B cell (primary cell): ENCODE results near the gene MYO1E. TPM values are rescaled to one million over a fixed set of nuclear protein-coding genes. Genes with fewer than 3 reads are reported as not detected.

ENCODE experiments used
- ATAC-seq: fragments of 200-7000 bp; cut with Tn5 transposase; one replicate; pipeline ENCODE4 v1.10.0; 2021; ENCODE audit warnings: low read depth, mild to moderate bottlenecking, moderate number of reproducible peaks, moderate library complexity
- CTCF ChIA-PET: fragments of 350-600 bp; sonication (Branson Sonifier 250); formaldehyde crosslinking; loops from one replicate; lab custom pipeline; 2021; ENCODE audit warnings: antibody characterized with exemption, inconsistent platforms; lab: Charles Lee
- POLR2A ChIA-PET: fragments of 350-600 bp; sonication (Branson Sonifier 250); formaldehyde crosslinking; loops from one replicate; lab custom pipeline; 2021; ENCODE audit warnings: antibody characterized with exemption; lab: Charles Lee
- DNase-seq: peaks from one replicate; pipeline ENCODE4 v3.0.0; 2013
- H2AFZ ChIP-seq: 2 replicates; pipeline ENCODE4 v1.6.1; 2012; ENCODE audit warnings: mild to moderate bottlenecking, low read depth, low read length; ENCODE audit not compliant: insufficient read depth, poor library complexity, severe bottlenecking
- H3K27ac ChIP-seq, 2 donors: 1 replicate in 1 of 2; 2 replicates in 1 of 2; pipeline ENCODE4 v1.5.1; 2012 to 2013; ENCODE audit warnings: low read length in 2 of 2, mild to moderate bottlenecking in 2 of 2, moderate library complexity in 1 of 2
- H3K27me3 ChIP-seq, 4 experiments: fragments of 200-600 bp in 1 of 4; sonication (generic) in 1 of 4; replicated peaks in 1 of 4; 1 replicate in 2 of 4; 2 replicates in 2 of 4; pipeline versions ENCODE4 v1.6.1 to v1.7.0; 2013 to 2016; ENCODE audit warnings: low read length in 3 of 4, mild to moderate bottlenecking in 2 of 4, mixed read lengths in 1 of 4, moderate library complexity in 1 of 4; ENCODE audit not compliant: insufficient read depth in 4 of 4, control insufficient read depth in 3 of 4; ENCODE audit errors: control extremely low read depth in 1 of 4
- H3K36me3 ChIP-seq, 2 experiments: replicated peaks in 1 of 2; 1 replicate in 1 of 2; 2 replicates in 1 of 2; pipeline versions ENCODE4 v1.6.1 to v1.7.1; 2013; ENCODE audit warnings: low read length in 1 of 2; ENCODE audit not compliant: insufficient read depth in 2 of 2, control insufficient read depth in 1 of 2; ENCODE audit errors: control extremely low read depth in 1 of 2, extremely low read depth in 1 of 2
- H3K4me1 ChIP-seq, 2 donors: fragments of 200-600 bp in 1 of 2; sonication (generic) in 1 of 2; 1 replicate in 1 of 2; 2 replicates in 1 of 2; pipeline versions ENCODE4 v1.5.1 to v1.6.1; 2013 to 2017; ENCODE audit warnings: low read length in 2 of 2; ENCODE audit not compliant: control insufficient read depth in 2 of 2, insufficient read depth in 2 of 2
- H3K4me2 ChIP-seq: replicated peaks from 2 replicates; pipeline ENCODE3; 2012; ENCODE audit warnings: mild to moderate bottlenecking, low read depth, low read length; ENCODE audit not compliant: poor library complexity, severe bottlenecking
- H3K4me3 ChIP-seq, 5 experiments: fragments of 200-600 bp in 1 of 5; sonication (generic) in 1 of 5; 1 replicate in 3 of 5; 2 replicates in 2 of 5; pipeline versions ENCODE4 v1.5.1 to v1.7.0; 2011 to 2016; ENCODE audit warnings: low read length in 4 of 5, mild to moderate bottlenecking in 4 of 5, low read depth in 2 of 5, control low read depth in 1 of 5, moderate library complexity in 1 of 5; ENCODE audit not compliant: insufficient read depth in 1 of 5; ENCODE audit errors: control extremely low read depth in 1 of 5, extremely low read depth in 1 of 5
- H3K79me2 ChIP-seq: fragments of 200-600 bp; sonication (generic); one replicate; pipeline ENCODE4 v1.6.0; 2016; ENCODE audit warnings: low read length; ENCODE audit not compliant: control insufficient read depth, insufficient read depth
- H3K9ac ChIP-seq: fragments of 200-600 bp; sonication (generic); 2 replicates; pipeline ENCODE4 v1.6.1; 2017; ENCODE audit warnings: mild to moderate bottlenecking, low read length, moderate library complexity
- H3K9me3 ChIP-seq, 3 donors: one replicate each; pipeline versions ENCODE4 v1.6.1 to v1.7.1; 2013; ENCODE audit warnings: low read length in 2 of 3; ENCODE audit not compliant: control insufficient read depth in 2 of 3, insufficient read depth in 1 of 3; ENCODE audit errors: control extremely low read depth in 1 of 3
- H4K20me1 ChIP-seq: 2 replicates; pipeline ENCODE4 v1.6.0; 2012; ENCODE audit warnings: mild to moderate bottlenecking, low read length; ENCODE audit not compliant: insufficient read depth, control insufficient read depth, poor library complexity, severe bottlenecking
- H3K27ac Mint-ChIP-seq: one replicate; pipeline ENCODE4 v1.8.0; 2021; ENCODE audit warnings: mixed read lengths
- H3K27me3 Mint-ChIP-seq: one replicate; pipeline ENCODE4 v1.8.0; 2021; ENCODE audit warnings: mixed read lengths
- H3K4me1 Mint-ChIP-seq: one replicate; pipeline ENCODE4 v1.8.0; 2021; ENCODE audit warnings: mixed read lengths
- H3K4me3 Mint-ChIP-seq: one replicate; pipeline ENCODE4 v1.8.0; 2021; ENCODE audit warnings: mixed read lengths
- H3K9me3 Mint-ChIP-seq: one replicate; pipeline ENCODE4 v1.8.0; 2022; ENCODE audit warnings: mixed read lengths; ENCODE audit not compliant: insufficient read depth
- CTCF ChIP-seq: fragments of 200-600 bp; IDR thresholded peaks from one replicate; pipeline ENCODE4 v1.8.0; 2022; ENCODE audit warnings: antibody characterized with exemption, mild to moderate bottlenecking
- EZH2 ChIP-seq: IDR thresholded peaks from 2 replicates; pipeline ENCODE4 v1.6.1; 2012; ENCODE audit warnings: borderline replicate concordance, low read depth, mild to moderate bottlenecking, moderate library complexity, low read length; ENCODE audit not compliant: insufficient read depth, poor library complexity, severe bottlenecking
- WGBS: methylation state at CpG from one replicate; pipeline ENCODE4 v1.1.5; 2013; ENCODE audit warnings: missing lambda C conversion rate; ENCODE audit not compliant: insufficient coverage; 5-methylcytosine and 5-hydroxymethylcytosine counted together
- intact Hi-C: fragments of 100-400 bp; cut with micrococcal nuclease; formaldehyde crosslinking; loops from one replicate; pipeline ENCODE4 v1.10.0; 2022
- polyA plus RNA-seq: library from polyadenylated mRNA; depleted of rRNA; stranded (reverse); fragments of >200 nt; gene quantifications from 2 replicates; pipeline ENCODE4 v1.2.3, GENCODE V29; 2012
- total RNA-seq, 2 donors: library from RNA; stranded (reverse); fragments of 120-200 nt in 1 of 2; gene quantifications; 1 replicate in 1 of 2; 2 replicates in 1 of 2; pipeline versions ENCODE4 v1.2.3 to v1.2.4, GENCODE V29; 2013 to 2022

Gene MYO1E
- total and polyA plus RNA-seq, 2 donors (not counting 1 experiment from before 2014, with no cell fraction given) = 11.9 to 100.0 TPM

- Histone ChIP-seq H3K36me3 (no peaks in the 10 kb centered on the region), H3K9ac (peak overlapping the region; percentile 81), H3K4me3 (peak overlapping the region; percentile 63 to 98 (median 85)), H3K27ac (peak overlapping the region; percentile 72 to 77), H4K20me1 (peaks cover 10% of the 10 kb centered on the region), H2AFZ (peak overlapping the region; percentile 92), H3K27me3 (no peaks in the 10 kb centered on the region), H3K4me1 (peaks cover 37 to 38% of the 10 kb centered on the region in 2 donors), H3K79me2 (peaks cover 51% of the 10 kb centered on the region), H3K9me3 (no peaks in the 10 kb centered on the region), H3K4me2 (peak overlapping the region; percentile 90)
- Mint-ChIP-seq H3K4me1 (peaks cover 56% of the 10 kb centered on the region), H3K9me3 (no peaks in the 10 kb centered on the region), H3K27me3 (no peaks in the 10 kb centered on the region), H3K27ac (peak overlapping the region; percentile 94), H3K4me3 (peak overlapping the region; percentile 99)
- DNase-seq (no peak), ATAC-seq (no peak)
- TF ChIP-seq EZH2 (no peak), CTCF (no peak)
- 0% methylated on average over 2 of the region's 6 CpGs for WGBS
- ChIA-PET CTCF (interaction anchor here (0.8 to 2.4 kb wide), 6 partner anchors 7 to 126 kb away, joined by 3 to 12 read pairs (median 5); no protein-coding TSS in a partner anchor), POLR2A (interaction anchor here (0.7 to 0.8 kb wide), 2 partner anchors 56 to 142 kb away, joined by 3 read pairs; no protein-coding TSS in a partner anchor)
- intact Hi-C loops = loop anchor here (2.0 kb wide), 2 partner anchors 26 to 40 kb away; no protein-coding TSS in a partner anchor
Measured at GRCh38 chr15:59373215-59373614, 544 bp upstream of the MYO1E start.
